IMR-90 (cell line): Measurements from ENCODE around the gene BZW2. TPM values are rescaled to one million over a fixed set of nuclear protein-coding genes. Genes with fewer than 3 reads are reported as not detected.

ENCODE experiments used
- ATAC-seq: fragments of 200-7000 bp; cut with Tn5 transposase; 2 replicates; pipeline ENCODE4 v1.9.1; 2020; ENCODE audit warnings: low read depth, mild to moderate bottlenecking, moderate library complexity
- BruUV-seq: library from RNA; stranded (reverse); fragments of 400-500 nt; replicated peaks from 2 replicates; lab custom pipeline; 2021; lab: Mats Ljungman, UMichigan
- CTCF ChIA-PET: fragments of 300-600 bp; formaldehyde crosslinking; extraction: SDS; loops from one replicate; lab custom pipeline; 2021; ENCODE audit warnings: antibody characterized with exemption; lab: Yijun Ruan, JAX
- POLR2A ChIA-PET: fragments of 300-600 bp; sonication (Branson Sonifier 250); formaldehyde crosslinking; loops from one replicate; lab custom pipeline; 2022; ENCODE audit warnings: antibody characterized with exemption; ENCODE audit not compliant: unreplicated experiment; lab: Charles Lee
- DNase-seq: peaks from one replicate; pipeline ENCODE4 v3.0.0; 2013
- H2AFZ ChIP-seq: replicated peaks from 2 replicates; pipeline ENCODE3; 2013; ENCODE audit warnings: low read length, mild to moderate bottlenecking; ENCODE audit not compliant: poor library complexity
- H2AK5ac ChIP-seq: 2 replicates; pipeline ENCODE4 v1.6.1; 2013; ENCODE audit warnings: low read depth, low read length, inconsistent platforms
- H2AK9ac ChIP-seq: replicated peaks from 2 replicates; pipeline ENCODE3; 2013; ENCODE audit warnings: mild to moderate bottlenecking, low read depth, low read length, moderate library complexity; ENCODE audit not compliant: poor library complexity
- H2BK120ac ChIP-seq: 2 replicates; pipeline ENCODE4 v1.6.1; 2013; ENCODE audit warnings: low read depth, low read length, inconsistent platforms
- H2BK15ac ChIP-seq: 3 replicates; pipeline ENCODE4 v1.6.1; 2013; ENCODE audit warnings: low read depth, low read length, inconsistent platforms
- H2BK20ac ChIP-seq: 2 replicates; pipeline ENCODE4 v1.6.1; 2013; ENCODE audit warnings: low read depth, mild to moderate bottlenecking, inconsistent platforms, low read length, moderate library complexity
- H2BK5ac ChIP-seq: 2 replicates; pipeline ENCODE4 v1.6.1; 2013; ENCODE audit warnings: mild to moderate bottlenecking, low read depth, low read length, inconsistent platforms; ENCODE audit not compliant: poor library complexity, severe bottlenecking
- H3K14ac ChIP-seq: replicated peaks from 2 replicates; pipeline ENCODE4 v1.6.1; 2013; ENCODE audit warnings: low read depth, low read length, inconsistent platforms
- H3K18ac ChIP-seq: 2 replicates; pipeline ENCODE4 v1.6.1; 2013; ENCODE audit warnings: low read depth, low read length, control low read depth
- H3K23ac ChIP-seq: 2 replicates; pipeline ENCODE4 v1.6.1; 2013; ENCODE audit warnings: low read depth, low read length, inconsistent platforms
- H3K27ac ChIP-seq: 2 replicates; pipeline ENCODE4 v1.5.1; 2013; ENCODE audit warnings: mild to moderate bottlenecking, control low read depth, low read length; ENCODE audit not compliant: insufficient read depth
- H3K27me3 ChIP-seq: 2 replicates; pipeline ENCODE4 v1.6.1; 2013; ENCODE audit warnings: low read length; ENCODE audit not compliant: control insufficient read depth, insufficient read depth
- H3K36me3 ChIP-seq: 2 replicates; pipeline ENCODE4 v1.6.1; 2013; ENCODE audit warnings: low read length, mixed read lengths; ENCODE audit not compliant: control insufficient read depth, insufficient read depth
- H3K4ac ChIP-seq: 2 replicates; pipeline ENCODE4 v1.6.1; 2013; ENCODE audit warnings: low read depth, low read length, inconsistent platforms
- H3K4me1 ChIP-seq: 2 replicates; pipeline ENCODE4 v1.6.1; 2013; ENCODE audit warnings: low read length, mixed read lengths; ENCODE audit not compliant: control insufficient read depth, insufficient read depth
- H3K4me2 ChIP-seq: 2 replicates; pipeline ENCODE4 v1.6.1; 2013; ENCODE audit warnings: low read depth, mild to moderate bottlenecking, control low read depth, low read length, moderate library complexity
- H3K4me3 ChIP-seq: 2 replicates; pipeline ENCODE4 v1.5.1; 2013; ENCODE audit warnings: low read depth, mild to moderate bottlenecking, control low read depth, low read length, moderate library complexity; ENCODE audit not compliant: insufficient read depth
- H3K56ac ChIP-seq: 2 replicates; pipeline ENCODE4 v1.6.1; 2013; ENCODE audit warnings: low read length, inconsistent platforms; ENCODE audit not compliant: insufficient read depth; ENCODE audit errors: extremely low read depth
- H3K79me1 ChIP-seq, 2 experiments: 2 replicates each; pipeline ENCODE4 v1.6.1; 2013; ENCODE audit warnings: low read length in 2 of 2, inconsistent platforms in 1 of 2, low read depth in 1 of 2
- H3K9ac ChIP-seq: 2 replicates; pipeline ENCODE4 v1.6.1; 2013; ENCODE audit warnings: low read depth, low read length, control low read depth
- H3K9me1 ChIP-seq: 2 replicates; pipeline ENCODE4 v1.6.1; 2013; ENCODE audit warnings: low read length, inconsistent platforms; ENCODE audit not compliant: insufficient read depth
- H3K9me3 ChIP-seq: 2 replicates; pipeline ENCODE4 v1.6.1; 2013; ENCODE audit warnings: low read length; ENCODE audit not compliant: control insufficient read depth, insufficient read depth
- H4K20me1 ChIP-seq: 2 replicates; pipeline ENCODE4 v1.6.1; 2013; ENCODE audit warnings: low read length, inconsistent platforms; ENCODE audit not compliant: insufficient read depth
- H4K5ac ChIP-seq: 2 replicates; pipeline ENCODE4 v1.6.1; 2013; ENCODE audit warnings: mild to moderate bottlenecking, low read depth, low read length, control low read depth
- H4K8ac ChIP-seq, 2 experiments: 2 replicates each; pipeline ENCODE4 v1.6.1; 2013; ENCODE audit warnings: low read depth in 2 of 2, low read length in 2 of 2, control low read depth in 1 of 2, inconsistent platforms in 1 of 2
- H4K91ac ChIP-seq: 2 replicates; pipeline ENCODE4 v1.6.1; 2013; ENCODE audit warnings: low read depth, low read length, inconsistent platforms; ENCODE audit not compliant: insufficient read depth
- CEBPB ChIP-seq: IDR thresholded peaks from 2 replicates; pipeline ENCODE4 v1.6.1; 2012; ENCODE audit warnings: low read depth, low read length, improper control_type of control experiment
- MAZ ChIP-seq: IDR thresholded peaks from 2 replicates; pipeline ENCODE4 v1.6.1; 2012; ENCODE audit warnings: low read depth, mild to moderate bottlenecking, low read length, improper control_type of control experiment, moderate library complexity, borderline replicate concordance
- MXI1 ChIP-seq: IDR thresholded peaks from 2 replicates; pipeline ENCODE4 v1.6.1; 2012; ENCODE audit warnings: low read depth, mild to moderate bottlenecking, low read length, moderate library complexity, borderline replicate concordance
- POLR2A ChIP-seq: IDR thresholded peaks from 2 replicates; pipeline ENCODE4 v1.6.1; 2012; ENCODE audit warnings: mild to moderate bottlenecking, low read depth, low read length
- RFX5 ChIP-seq: IDR thresholded peaks from 2 replicates; pipeline ENCODE4 v1.8.0; 2012; ENCODE audit warnings: low read depth, mild to moderate bottlenecking, low read length, moderate library complexity
- SMC3 ChIP-seq: fragments of 150-350 bp; IDR thresholded peaks from 2 replicates; pipeline ENCODE4 v1.6.1; 2016; ENCODE audit warnings: low read depth, mild to moderate bottlenecking, antibody characterized with exemption, low read length, moderate library complexity
- dilution Hi-C: fragments of 300-500 bp; cut with HindIII; formaldehyde crosslinking; loops from one replicate; pipeline ENCODE4 v1.14.3; 2018; ENCODE audit warnings: low sequenced_read_pairs; ENCODE audit not compliant: unreplicated experiment
- in situ Hi-C: fragments of 300-500 bp; cut with MboI; formaldehyde crosslinking; loops from 3 replicates; pipeline ENCODE4 v1.14.3; 2019; ENCODE audit warnings: low sequenced_read_pairs, inconsistent platforms, mixed read lengths
- intact Hi-C: fragments of 100-400 bp; cut with micrococcal nuclease; formaldehyde crosslinking; loops from 2 replicates; pipeline ENCODE4 v1.10.0; 2022
- polyA plus RNA-seq, 3 experiments: library from polyadenylated mRNA; depleted of rRNA; stranded (reverse); fragments of >200 nt; gene quantifications; 2 replicates each; pipeline ENCODE4 v1.2.3, GENCODE V29; 2012; ENCODE audit warnings: low replicate concordance in 1 of 3
- total RNA-seq: library from RNA; depleted of rRNA; stranded (reverse); fragments of >200 nt; gene quantifications from 2 replicates; pipeline ENCODE4 v1.2.3, GENCODE V29; 2012
- TF ChIP-seq, protein P1 (sequence below): conservative IDR thresholded peaks from 2 replicates; pipeline ENCODE4 v1.5.1; 2012; ENCODE audit warnings: mild to moderate bottlenecking, low read depth, low read length, improper control_type of control experiment
- TF ChIP-seq, protein P2 (sequence below): fragments of 150-350 bp; IDR thresholded peaks from 2 replicates; pipeline ENCODE4 v1.6.1; 2016; ENCODE audit warnings: low read depth, mild to moderate bottlenecking, low read length, moderate library complexity, borderline replicate concordance

Gene BZW2
- total and polyA plus RNA-seq, 2 of the 4 experiments (the other 2 are of a cell fraction) = 58.1 to 92.9 TPM

DNA sequence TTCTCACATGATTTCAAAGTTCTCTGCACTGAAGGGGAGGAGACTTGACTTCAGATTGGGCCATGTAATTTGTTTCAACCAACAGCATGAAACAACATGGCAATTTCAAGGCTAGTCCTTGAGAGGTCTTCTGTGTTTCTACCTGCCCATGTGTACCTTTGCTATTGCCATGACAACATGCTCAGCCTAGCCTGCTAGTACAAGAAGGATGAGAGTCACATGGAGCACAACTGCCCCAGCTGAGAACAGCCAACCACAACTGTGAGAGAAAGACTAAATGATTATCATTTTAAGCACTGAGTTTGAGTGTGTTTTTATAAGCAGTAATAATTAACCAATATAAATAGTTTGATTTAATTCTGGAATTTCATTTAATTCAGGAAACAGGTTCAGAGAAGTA lies 42.3 kb upstream of the BZW2 start:
- no peak for ATAC-seq
- TF ChIP-seq, protein P1, sequence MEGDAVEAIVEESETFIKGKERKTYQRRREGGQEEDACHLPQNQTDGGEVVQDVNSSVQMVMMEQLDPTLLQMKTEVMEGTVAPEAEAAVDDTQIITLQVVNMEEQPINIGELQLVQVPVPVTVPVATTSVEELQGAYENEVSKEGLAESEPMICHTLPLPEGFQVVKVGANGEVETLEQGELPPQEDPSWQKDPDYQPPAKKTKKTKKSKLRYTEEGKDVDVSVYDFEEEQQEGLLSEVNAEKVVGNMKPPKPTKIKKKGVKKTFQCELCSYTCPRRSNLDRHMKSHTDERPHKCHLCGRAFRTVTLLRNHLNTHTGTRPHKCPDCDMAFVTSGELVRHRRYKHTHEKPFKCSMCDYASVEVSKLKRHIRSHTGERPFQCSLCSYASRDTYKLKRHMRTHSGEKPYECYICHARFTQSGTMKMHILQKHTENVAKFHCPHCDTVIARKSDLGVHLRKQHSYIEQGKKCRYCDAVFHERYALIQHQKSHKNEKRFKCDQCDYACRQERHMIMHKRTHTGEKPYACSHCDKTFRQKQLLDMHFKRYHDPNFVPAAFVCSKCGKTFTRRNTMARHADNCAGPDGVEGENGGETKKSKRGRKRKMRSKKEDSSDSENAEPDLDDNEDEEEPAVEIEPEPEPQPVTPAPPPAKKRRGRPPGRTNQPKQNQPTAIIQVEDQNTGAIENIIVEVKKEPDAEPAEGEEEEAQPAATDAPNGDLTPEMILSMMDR = no peak
- no peak for TF ChIP-seq CEBPB
- TF ChIP-seq, protein P2, sequence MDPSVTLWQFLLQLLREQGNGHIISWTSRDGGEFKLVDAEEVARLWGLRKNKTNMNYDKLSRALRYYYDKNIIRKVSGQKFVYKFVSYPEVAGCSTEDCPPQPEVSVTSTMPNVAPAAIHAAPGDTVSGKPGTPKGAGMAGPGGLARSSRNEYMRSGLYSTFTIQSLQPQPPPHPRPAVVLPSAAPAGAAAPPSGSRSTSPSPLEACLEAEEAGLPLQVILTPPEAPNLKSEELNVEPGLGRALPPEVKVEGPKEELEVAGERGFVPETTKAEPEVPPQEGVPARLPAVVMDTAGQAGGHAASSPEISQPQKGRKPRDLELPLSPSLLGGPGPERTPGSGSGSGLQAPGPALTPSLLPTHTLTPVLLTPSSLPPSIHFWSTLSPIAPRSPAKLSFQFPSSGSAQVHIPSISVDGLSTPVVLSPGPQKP = no peak
- no peak for TF ChIP-seq MXI1
- TF ChIP-seq SMC3 = no peak
- no peak for TF ChIP-seq RFX5
- no peak for TF ChIP-seq MAZ
- no peak for TF ChIP-seq POLR2A
- Histone ChIP-seq H4K8ac (no peak overlapping the region), H3K4me3 (no peak overlapping the region), H3K56ac (no peak overlapping the region), H4K5ac (no peak overlapping the region), H3K4ac (no peak overlapping the region), H4K91ac (no peak overlapping the region), H3K36me3 (peaks cover 26% of the 10 kb centered on the region), H3K27me3 (no peaks in the 10 kb centered on the region), H2BK5ac (no peak overlapping the region), H2AK9ac (no peak overlapping the region), H3K27ac (no peak overlapping the region), H4K20me1 (no peaks in the 10 kb centered on the region), H3K4me2 (no peak overlapping the region), H2BK20ac (no peak overlapping the region), H2BK15ac (no peak overlapping the region), H2AFZ (no peak overlapping the region), H3K18ac (no peak overlapping the region), H2AK5ac (no peak overlapping the region), H2BK120ac (no peak overlapping the region), H3K4me1 (0 out of 2 replicates have a peak, but pooled peaks cover 3% of the 10 kb centered on the region), H3K9ac (no peak overlapping the region), H3K9me1 (no peaks in the 10 kb centered on the region), H3K9me3 (no peaks in the 10 kb centered on the region), H3K14ac (no peak overlapping the region), H3K79me1 (peaks cover 0 to 2% of the 10 kb centered on the region in 2 experiments; a peak in 1 of 4 replicates), H3K23ac (no peak overlapping the region)
- CTCF ChIA-PET = interaction anchor here (1.2 kb wide), 1 partner anchor 9 kb away, joined by 3 read pairs; no protein-coding TSS in a partner anchor
- dilution Hi-C loops (no loop called here), in situ Hi-C loops (loop anchor here (25.0 kb wide), 1 partner anchor 309 kb away; no protein-coding TSS in a partner anchor), intact Hi-C loops (loop anchor here (5.0 kb wide), 1 partner anchor 544 kb away; no protein-coding TSS in a partner anchor)
- DNase-seq = no peak
- POLR2A ChIA-PET = no interaction called here
- no TSS peak for BruUV-seq
